Esophagus squamous epithelium (tissue), 5 donors: ENCODE measurements around the gene SOCS2. TPM values are rescaled to one million over a fixed set of nuclear protein-coding genes. Genes with fewer than 3 reads are reported as not detected.
A peak's percentile ranks its signal among the peaks of the same experiment; 100 is the strongest.
"Not testable (repeated sequence)": the region's sequence is repeated elsewhere in the genome, so short reads cannot be mapped to it uniquely, and the experiment has no call there.

Experiments
- DNase-seq: peaks from one replicate; lab custom pipeline; 2025; lab: John Stamatoyannopoulos, UW
- H3K27ac ChIP-seq, 4 donors: fragments of 200-600 bp; sonication (generic); one replicate each; pipeline ENCODE4 v1.5.1; 2016 to 2019; ENCODE audit warnings: mild to moderate bottlenecking in 1 of 4
- H3K27me3 ChIP-seq, 4 donors: fragments of 200-600 bp; sonication (generic); 1 replicate in 3 of 4; 2 replicates in 1 of 4; pipeline versions ENCODE4 v1.5.1 to v1.6.0; 2017 to 2021; ENCODE audit warnings: antibody characterized with exemption in 1 of 4
- H3K36me3 ChIP-seq, 3 donors: fragments of 200-600 bp; sonication (generic); one replicate each; pipeline ENCODE4 v1.5.1; 2016 to 2019
- H3K4me1 ChIP-seq, 3 donors: fragments of 200-600 bp; sonication (generic); one replicate each; pipeline ENCODE4 v1.5.1; 2017 to 2019
- H3K4me3 ChIP-seq, 4 donors: fragments of 200-600 bp; sonication (generic); 1 replicate in 3 of 4; 2 replicates in 1 of 4; pipeline ENCODE4 v1.5.1; 2016 to 2019; ENCODE audit warnings: mild to moderate bottlenecking in 2 of 4, moderate library complexity in 1 of 4
- H3K9me3 ChIP-seq, 3 donors: fragments of 200-600 bp; sonication (generic); one replicate each; pipeline ENCODE4 v1.5.1; 2016 to 2019
- POLR2A ChIP-seq, 4 donors: fragments of 450-650 bp; IDR thresholded peaks; one replicate each; pipeline ENCODE4 v1.6.1; 2017; ENCODE audit warnings: antibody characterized with exemption in 4 of 4, mild to moderate bottlenecking in 4 of 4, moderate library complexity in 3 of 4
- WGBS, 2 donors: methylation state at CpG; one replicate each; pipeline ENCODE4 v1.1.5; 2018; 5-methylcytosine and 5-hydroxymethylcytosine counted together
- intact Hi-C: fragments of 100-400 bp; cut with DNase I; formaldehyde crosslinking; loops from one replicate; pipeline ENCODE4 v1.15.0; 2022
- total RNA-seq, 4 donors: library from RNA; depleted of rRNA; stranded (reverse); fragments of >200 nt; gene quantifications; one replicate each; pipeline ENCODE4 v1.1.0, GENCODE V29; 2016
- TF ChIP-seq, protein P1 (sequence below), 6 experiments: fragments of 450-650 bp in 4 of 6; fragments of 200-600 bp in 2 of 6; sonication (generic) in 2 of 6; IDR thresholded peaks; one replicate each; pipeline ENCODE4 v1.5.1; 2016 to 2019; ENCODE audit warnings: antibody characterized with exemption in 6 of 6, mild to moderate bottlenecking in 4 of 6, moderate library complexity in 4 of 6
- donor health status: DM: yes; HTN: yes; CAD: no.

The SOCS2 gene
- total RNA-seq, 4 donors from 2014 or later: 3.4 to 18.5 (median 9.8) TPM

GRCh38 chr12:93618891-93619410 is 46.5 kb downstream of the SOCS2 start:
- Histone ChIP-seq H3K36me3 (no peaks in the 10 kb centered on the region), H3K27me3 (no peaks in the 10 kb centered on the region), H3K9me3 (no peaks in the 10 kb centered on the region), H3K4me1 (peaks cover 0 to 10% (median 0%) of the 10 kb centered on the region in 3 donors), H3K4me3 (no peak overlapping the region), H3K27ac (no peak overlapping the region)
- intact Hi-C loops: no loop called here
- TF ChIP-seq, protein P1, sequence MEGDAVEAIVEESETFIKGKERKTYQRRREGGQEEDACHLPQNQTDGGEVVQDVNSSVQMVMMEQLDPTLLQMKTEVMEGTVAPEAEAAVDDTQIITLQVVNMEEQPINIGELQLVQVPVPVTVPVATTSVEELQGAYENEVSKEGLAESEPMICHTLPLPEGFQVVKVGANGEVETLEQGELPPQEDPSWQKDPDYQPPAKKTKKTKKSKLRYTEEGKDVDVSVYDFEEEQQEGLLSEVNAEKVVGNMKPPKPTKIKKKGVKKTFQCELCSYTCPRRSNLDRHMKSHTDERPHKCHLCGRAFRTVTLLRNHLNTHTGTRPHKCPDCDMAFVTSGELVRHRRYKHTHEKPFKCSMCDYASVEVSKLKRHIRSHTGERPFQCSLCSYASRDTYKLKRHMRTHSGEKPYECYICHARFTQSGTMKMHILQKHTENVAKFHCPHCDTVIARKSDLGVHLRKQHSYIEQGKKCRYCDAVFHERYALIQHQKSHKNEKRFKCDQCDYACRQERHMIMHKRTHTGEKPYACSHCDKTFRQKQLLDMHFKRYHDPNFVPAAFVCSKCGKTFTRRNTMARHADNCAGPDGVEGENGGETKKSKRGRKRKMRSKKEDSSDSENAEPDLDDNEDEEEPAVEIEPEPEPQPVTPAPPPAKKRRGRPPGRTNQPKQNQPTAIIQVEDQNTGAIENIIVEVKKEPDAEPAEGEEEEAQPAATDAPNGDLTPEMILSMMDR (IDR thresholded peaks at IDR 0.05): no peak
- TF ChIP-seq POLR2A (IDR thresholded peaks at IDR 0.05): no peak
- WGBS, 2 donors: 82 to 90% methylated on average over 6 to 8 of the region's 8 CpGs
- no peak for DNase-seq

- H3K9me3 ChIP-seq: no peaks in the 10 kb centered on the region
- no peak overlapping the region for H3K27ac ChIP-seq
- intact Hi-C loops: no loop called here
- H3K27me3 ChIP-seq: no peaks in the 10 kb centered on the region
- no peak overlapping the region for H3K4me3 ChIP-seq
- no peak for DNase-seq
- no peaks in the 10 kb centered on the region for H3K36me3 ChIP-seq
- 81 to 93% methylated on average over 2 of the region's 2 CpGs for WGBS, 2 donors
- no peak for TF ChIP-seq POLR2A (IDR thresholded peaks at IDR 0.05)
- TF ChIP-seq, protein P1 (IDR thresholded peaks at IDR 0.05): no peak
- peaks cover 0 to 22% (median 4%) of the 10 kb centered on the region in 3 donors for H3K4me1 ChIP-seq
Observed at GRCh38 chr12:93621986-93622385, 49.5 kb downstream of the SOCS2 start.

- Histone ChIP-seq H3K36me3 (no peaks in the 10 kb centered on the region), H3K4me3 (no peak overlapping the region), H3K9me3 (no peaks in the 10 kb centered on the region), H3K27me3 (no peaks in the 10 kb centered on the region), H3K4me1 (peaks cover 0 to 20% (median 4%) of the 10 kb centered on the region in 3 donors), H3K27ac (no peak overlapping the region)
- intact Hi-C loops: no loop called here
- DNase-seq: no peak
- WGBS, 2 donors: 65 to 78% methylated on average over 2 of the region's 2 CpGs
- no peak for TF ChIP-seq POLR2A (IDR thresholded peaks at IDR 0.05)
- TF ChIP-seq, protein P1 (IDR thresholded peaks at IDR 0.05): no peak
Observed at GRCh38 chr12:93622485-93622884, 50.0 kb downstream of the SOCS2 start.

DNA sequence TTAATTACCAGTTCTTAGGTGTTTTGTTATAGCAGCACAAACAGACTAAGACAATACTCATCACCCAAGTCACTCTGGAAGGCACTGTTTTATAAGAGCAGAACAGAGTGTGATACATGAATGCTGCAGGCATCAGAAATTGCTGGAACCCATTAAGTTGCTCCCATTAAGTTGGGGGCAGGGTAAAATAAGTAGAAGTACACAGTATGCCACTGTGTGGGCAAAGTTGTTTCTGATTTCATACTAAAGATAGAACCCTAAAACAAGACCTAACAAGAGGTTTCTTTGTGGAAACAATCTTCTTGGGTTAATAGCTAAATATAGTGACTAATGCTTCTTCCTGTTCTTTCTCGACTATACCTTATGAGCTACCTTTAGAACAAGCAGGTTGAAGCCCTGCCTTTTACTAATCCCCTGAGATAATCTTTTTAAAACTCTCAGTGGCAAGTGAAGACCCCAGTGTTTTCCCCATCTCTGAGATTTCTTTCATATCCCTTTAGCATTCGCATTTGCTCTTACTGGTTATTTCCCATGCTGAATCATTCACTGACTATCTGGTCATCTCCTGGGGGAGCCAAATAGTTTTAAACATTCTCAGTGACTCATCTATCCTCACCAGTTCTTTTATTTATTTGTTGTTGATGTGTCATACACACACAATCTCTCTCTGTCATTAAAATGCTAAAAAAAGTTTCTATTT is 52.3 kb downstream of the SOCS2 start:
- DNase-seq: no peak
- TF ChIP-seq POLR2A (IDR thresholded peaks at IDR 0.05): no peak
- TF ChIP-seq, protein P1 (IDR thresholded peaks at IDR 0.05): no peak
- no peaks in the 10 kb centered on the region for H3K36me3 ChIP-seq
- H3K27me3 ChIP-seq: no peaks in the 10 kb centered on the region
- no peaks in the 10 kb centered on the region for H3K9me3 ChIP-seq
- peaks cover 0 to 20% (median 4%) of the 10 kb centered on the region in 3 donors for H3K4me1 ChIP-seq
- H3K4me3 ChIP-seq: no peak overlapping the region
- intact Hi-C loops: no loop called here
- peak overlapping the region; percentile 39 to 60 (median 48) for H3K27ac ChIP-seq
- 13 to 15% methylated on average over 2 of the region's 2 CpGs for WGBS, 2 donors

- H3K27ac ChIP-seq: peak overlapping the region; percentile 39 to 60 (median 50)
Observed at GRCh38 chr12:93625295-93625645, 52.8 kb downstream of the SOCS2 start.

More at GRCh38 chr12:93625295-93625645, 52.8 kb downstream of the SOCS2 start:
- WGBS, 2 donors: 16 to 40% methylated on average over 6 to 8 of the region's 8 CpGs
- DNase-seq, H3K27me3 ChIP-seq, H3K36me3 ChIP-seq, H3K4me3 ChIP-seq, H3K9me3 ChIP-seq, intact Hi-C loops: not testable (repeated sequence)
- peaks cover 0 to 20% (median 4%) of the 10 kb centered on the region in 3 donors for H3K4me1 ChIP-seq
